ENCODE results near the gene C1orf167. TPM values are rescaled to one million over a fixed set of nuclear protein-coding genes. Genes with fewer than 3 reads are reported as not detected.

Gene C1orf167
- total and polyA plus RNA-seq, 2 experiments from 2014 or later, result 0.44 to 1.4 TPM

GRCh38 chr1:11719313-11720032 lies 42.5 kb upstream of the C1orf167 start:
- Histone ChIP-seq H3K4me1 (ENCODE audit: low read depth) (no peaks in the 10 kb centered on the region), H3K27ac (no peak overlapping the region), H3K27me3 (no peaks in the 10 kb centered on the region), H3K36me3 (no peaks in the 10 kb centered on the region), H3K4me3 (no peak overlapping the region), H3K9me3 (ENCODE audit: low read depth) (no peaks in the 10 kb centered on the region)
- peak; percentile 69 to 73 for DNase-seq (ENCODE audit: low read depth in 1 of 2, low spot score in 1 of 2)
- peak; percentile 99 for TF ChIP-seq CTCF (IDR thresholded peaks at IDR 0.05; ENCODE audit: low read depth, low read length)

- H3K27me3 ChIP-seq, result no peaks in the 10 kb centered on the region
- H3K27ac ChIP-seq, result no peak overlapping the region
- H3K4me1 ChIP-seq (ENCODE audit: low read depth), result no peaks in the 10 kb centered on the region
- no peak overlapping the region for H3K4me3 ChIP-seq
- H3K9me3 ChIP-seq (ENCODE audit: low read depth), result no peaks in the 10 kb centered on the region
- no peaks in the 10 kb centered on the region for H3K36me3 ChIP-seq
- no peak for DNase-seq (ENCODE audit: low read depth in 1 of 2, low spot score in 1 of 2)
- TF ChIP-seq CTCF (IDR thresholded peaks at IDR 0.05; ENCODE audit: low read depth, low read length), result no peak
Observed at GRCh38 chr1:11720033-11720376, 42.0 kb upstream of the C1orf167 start.

GRCh38 chr1:11720525-11720924 lies 41.5 kb upstream of the C1orf167 start:
- TF ChIP-seq CTCF (IDR thresholded peaks at IDR 0.05; ENCODE audit: low read depth, low read length), result no peak
- Histone ChIP-seq H3K36me3 (no peaks in the 10 kb centered on the region), H3K27me3 (no peaks in the 10 kb centered on the region), H3K9me3 (ENCODE audit: low read depth) (no peaks in the 10 kb centered on the region), H3K4me1 (ENCODE audit: low read depth) (no peaks in the 10 kb centered on the region), H3K4me3 (no peak overlapping the region), H3K27ac (no peak overlapping the region)
- DNase-seq (ENCODE audit: low read depth in 1 of 2, low spot score in 1 of 2), result no peak

GRCh38 chr1:11721311-11721710 lies 40.7 kb upstream of the C1orf167 start:
- no peaks in the 10 kb centered on the region for H3K36me3 ChIP-seq
- H3K4me3 ChIP-seq, result no peak overlapping the region
- H3K4me1 ChIP-seq (ENCODE audit: low read depth), result no peaks in the 10 kb centered on the region
- TF ChIP-seq CTCF (IDR thresholded peaks at IDR 0.05; ENCODE audit: low read depth, low read length), result no peak
- DNase-seq (ENCODE audit: low read depth in 1 of 2, low spot score in 1 of 2), result no peak
- H3K27me3 ChIP-seq, result no peaks in the 10 kb centered on the region
- no peaks in the 10 kb centered on the region for H3K9me3 ChIP-seq (ENCODE audit: low read depth)
- no peak overlapping the region for H3K27ac ChIP-seq

GRCh38 chr1:11722538-11722937 lies 39.5 kb upstream of the C1orf167 start:
- H3K27ac ChIP-seq, result no peak overlapping the region
- H3K4me3 ChIP-seq, result no peak overlapping the region
- H3K9me3 ChIP-seq (ENCODE audit: low read depth), result no peaks in the 10 kb centered on the region
- H3K4me1 ChIP-seq (ENCODE audit: low read depth), result no peaks in the 10 kb centered on the region
- H3K36me3 ChIP-seq, result no peaks in the 10 kb centered on the region
- no peaks in the 10 kb centered on the region for H3K27me3 ChIP-seq
- DNase-seq (ENCODE audit: low read depth in 1 of 2, low spot score in 1 of 2), result no peak
- TF ChIP-seq CTCF (IDR thresholded peaks at IDR 0.05; ENCODE audit: low read depth, low read length), result no peak

Measured in cardiac muscle cell (in vitro differentiated cells and primary cell).